GM18951 (cell line): ENCODE measurements around the gene SLC41A1.
"Not testable (repeated sequence)": the region's sequence is repeated elsewhere in the genome, so short reads cannot be mapped to it uniquely, and the experiment has no call there.

ENCODE experiments used
- POLR2A ChIP-seq: IDR thresholded peaks from 4 replicates; pipeline ENCODE4 v1.6.1; 2011; ENCODE audit warnings: mild to moderate bottlenecking; ENCODE audit not compliant: insufficient read length, insufficient read depth; ENCODE audit errors: extremely low read depth
- in situ Hi-C: fragments of 300-500 bp; cut with MboI; formaldehyde crosslinking; loops from one replicate; pipeline ENCODE4 v1.12.0; 2022; ENCODE audit warnings: low sequenced_read_pairs, mixed read lengths, inconsistent platforms; ENCODE audit not compliant: unreplicated experiment

SLC41A1 gene

DNA sequence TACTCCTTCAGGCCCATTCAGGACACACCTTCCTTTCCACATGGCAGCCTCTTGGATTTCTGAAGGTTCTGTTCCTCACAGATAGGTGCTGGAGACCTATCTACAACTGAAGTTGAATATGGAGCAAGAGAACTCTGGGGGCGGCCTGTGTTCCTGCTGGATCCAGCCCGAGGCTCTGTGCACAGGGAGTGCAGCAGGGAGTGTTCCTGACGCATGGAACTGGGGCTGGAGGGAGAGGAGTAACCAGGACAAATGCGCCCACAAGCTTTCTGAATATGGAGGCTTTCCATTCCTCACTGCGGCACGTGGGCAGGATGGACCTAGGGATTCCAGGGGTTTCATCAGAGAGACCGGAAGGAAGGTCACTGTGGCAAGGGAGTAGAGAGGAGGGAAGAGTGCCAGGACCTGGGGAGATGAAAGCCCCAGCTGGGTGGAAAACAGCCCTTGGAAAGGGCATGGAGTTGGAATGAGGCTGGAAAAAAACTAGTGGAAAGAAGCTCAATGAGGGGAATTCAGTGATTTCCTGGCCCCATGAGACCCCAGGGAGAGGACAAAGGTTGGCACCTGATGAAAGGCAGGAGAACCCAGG is 24.5 kb upstream of the SLC41A1 start:
- no peak for TF ChIP-seq POLR2A
- in situ Hi-C loops: no loop called here

DNA sequence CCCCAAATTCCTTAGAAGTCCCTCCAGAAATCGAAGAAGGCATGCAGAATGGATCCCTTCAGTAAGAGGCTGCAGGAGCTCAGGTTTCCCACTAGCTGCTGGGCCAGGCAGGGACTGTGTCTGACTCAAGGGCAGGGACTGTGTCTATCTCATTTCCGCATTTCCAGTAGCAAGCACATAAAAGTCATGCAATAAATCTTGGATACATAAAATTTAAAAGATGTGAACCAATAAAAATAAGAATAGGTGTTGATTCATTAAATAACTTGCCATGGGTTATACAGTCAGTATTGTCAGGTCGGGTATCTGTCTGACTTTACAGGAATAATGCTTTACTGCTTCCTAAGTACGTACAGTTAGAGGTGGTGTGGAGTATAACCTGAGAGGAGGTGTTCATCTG is 21.8 kb upstream of the SLC41A1 start:
- in situ Hi-C loops: no loop called here
- no peak for TF ChIP-seq POLR2A

DNA sequence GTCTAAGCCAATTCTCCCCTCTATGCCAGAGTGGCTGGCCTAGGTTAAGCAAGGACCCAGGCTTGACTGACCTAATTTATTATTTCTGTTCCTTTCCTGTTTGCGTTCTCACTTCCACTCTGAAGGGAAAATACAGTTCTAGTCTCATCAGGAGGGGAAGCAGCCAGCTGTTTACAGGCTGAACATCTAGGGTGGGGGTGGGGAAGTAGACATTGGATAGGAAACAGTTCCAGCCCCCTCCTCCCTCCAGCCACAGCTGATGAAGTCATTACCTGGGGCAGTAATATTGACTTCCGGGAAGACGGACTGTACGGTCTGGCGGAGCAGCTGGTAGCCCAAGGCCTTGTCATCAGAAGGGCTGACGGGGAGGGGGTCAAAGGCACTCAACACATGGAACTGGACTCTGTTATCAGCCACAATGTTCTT is 19.3 kb upstream of the SLC41A1 start:
- TF ChIP-seq POLR2A: no peak
- in situ Hi-C loops: no loop called here

DNA sequence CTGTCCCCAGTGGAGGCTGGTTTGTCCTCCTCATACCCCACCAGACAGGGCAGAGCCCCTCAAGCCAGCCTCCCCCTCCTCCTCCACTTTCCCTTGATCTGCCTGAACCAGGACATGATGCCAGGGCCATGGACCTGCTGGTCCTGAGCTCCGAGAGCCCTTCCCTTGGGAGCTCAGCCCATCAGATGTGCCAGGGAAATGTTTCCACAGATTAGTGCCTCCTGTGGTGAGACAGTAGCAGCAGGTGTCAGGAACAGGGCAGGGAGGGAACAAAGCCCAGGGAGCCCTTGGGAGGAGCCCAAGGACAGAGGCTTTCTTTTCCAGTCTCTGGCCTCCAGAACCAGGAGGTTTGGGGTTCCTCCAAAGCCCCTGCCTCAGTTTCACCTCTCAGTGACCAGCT is 14.6 kb upstream of the SLC41A1 start:
- TF ChIP-seq POLR2A: no peak
- in situ Hi-C loops: no loop called here

DNA sequence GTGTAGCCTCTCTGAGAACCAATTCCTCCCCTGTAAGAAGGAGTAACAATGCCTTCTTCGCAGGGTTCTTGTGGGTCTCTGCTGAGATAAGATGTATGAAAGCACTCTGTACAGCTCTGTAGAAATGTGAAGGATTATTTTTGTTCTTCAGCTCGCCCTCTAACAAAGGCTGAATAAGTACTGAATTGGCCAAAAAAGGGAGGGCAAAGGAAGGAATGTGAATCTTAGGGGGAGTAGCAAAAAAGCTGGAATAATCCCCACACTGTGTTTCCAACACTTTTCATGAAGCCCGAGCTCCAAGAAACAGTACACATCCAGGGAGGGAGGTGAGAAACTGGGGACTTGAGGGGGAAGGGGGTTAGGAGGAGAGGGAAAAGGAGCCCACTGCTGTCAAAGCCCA is 14.0 kb upstream of the SLC41A1 start:
- in situ Hi-C loops: no loop called here

DNA sequence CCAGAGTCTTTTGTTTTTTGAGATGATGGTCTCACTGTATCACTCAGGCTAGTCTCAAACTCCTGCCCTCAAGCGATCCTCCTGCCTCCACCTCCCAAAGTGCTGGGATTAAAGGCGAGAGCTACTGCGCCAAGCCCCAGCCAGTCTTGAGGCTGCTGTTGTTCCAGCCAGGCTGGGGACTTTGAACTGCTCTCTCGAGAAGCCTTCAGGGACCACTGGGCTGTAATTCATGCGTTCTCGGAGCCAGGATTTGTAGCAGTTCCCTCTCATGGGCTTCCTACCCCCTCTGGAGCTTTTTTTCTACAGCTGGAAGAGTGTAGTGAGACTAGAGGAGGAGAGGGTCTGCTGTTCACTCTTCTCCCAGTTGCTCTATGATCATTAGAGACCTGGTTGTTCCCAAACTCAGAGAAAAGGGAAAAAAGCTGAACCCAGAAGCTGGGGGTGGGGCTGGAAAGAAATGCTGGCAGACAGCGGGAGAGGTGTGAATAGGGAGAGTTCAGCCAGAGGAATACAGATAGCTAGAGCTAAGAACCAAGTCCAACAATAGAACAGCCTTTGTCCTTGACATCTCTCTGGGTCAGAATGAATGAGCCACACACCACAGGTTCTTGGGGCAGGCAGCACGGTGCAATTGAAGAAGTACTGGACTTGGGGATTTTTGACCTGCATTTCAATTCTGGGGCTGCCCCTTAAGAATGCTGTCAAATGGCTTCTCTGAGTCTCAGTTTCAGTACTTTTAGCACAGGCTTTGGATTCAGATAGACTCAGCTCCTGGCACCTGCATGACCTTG is 13.2 kb upstream of the SLC41A1 start:
- in situ Hi-C loops: no loop called here
- no peak for TF ChIP-seq POLR2A

More for the DNA sequence above, 14.0 kb upstream of the SLC41A1 start:
- no peak for TF ChIP-seq POLR2A

DNA sequence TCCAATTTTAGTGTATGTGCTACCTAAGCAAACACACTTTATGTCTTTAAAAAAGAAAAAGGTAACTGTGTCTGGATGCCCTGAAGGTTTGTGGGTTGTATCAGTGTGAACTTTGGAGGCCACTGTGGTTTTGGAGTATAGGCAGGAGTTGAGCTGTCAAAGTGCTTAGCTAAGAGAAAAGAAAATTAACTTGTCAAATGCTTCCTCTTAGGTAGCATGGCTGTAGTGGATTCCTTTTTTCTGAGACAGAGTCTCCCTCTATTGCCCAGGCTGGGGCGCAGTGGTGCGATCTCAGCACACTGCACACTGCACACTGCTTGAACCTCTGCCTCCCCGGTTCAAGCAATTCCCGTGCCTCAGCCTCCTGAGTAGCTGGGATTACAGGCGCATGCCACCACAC is 11.2 kb upstream of the SLC41A1 start:
- in situ Hi-C loops: no loop called here
- TF ChIP-seq POLR2A: no peak

DNA sequence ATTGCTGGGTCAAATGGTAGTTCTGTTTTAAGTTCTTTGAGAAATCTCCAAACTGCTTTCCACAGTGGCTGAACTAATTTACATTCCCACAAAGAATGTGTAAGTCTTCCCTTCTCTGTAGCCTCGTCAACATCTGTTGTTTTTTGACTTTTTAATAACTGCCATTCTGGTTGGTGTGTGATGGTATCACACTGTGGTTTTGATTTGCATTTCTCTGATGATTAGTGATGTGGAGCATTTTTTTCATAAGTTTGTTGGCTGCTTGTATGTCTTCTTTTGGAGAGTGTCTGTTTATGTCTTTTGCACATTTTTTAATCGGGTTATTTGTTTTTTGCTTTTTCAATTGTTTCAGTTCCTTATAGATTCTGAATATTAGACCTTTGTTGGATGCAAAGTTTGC is 10.3 kb upstream of the SLC41A1 start:
- in situ Hi-C loops: not testable (repeated sequence)

DNA sequence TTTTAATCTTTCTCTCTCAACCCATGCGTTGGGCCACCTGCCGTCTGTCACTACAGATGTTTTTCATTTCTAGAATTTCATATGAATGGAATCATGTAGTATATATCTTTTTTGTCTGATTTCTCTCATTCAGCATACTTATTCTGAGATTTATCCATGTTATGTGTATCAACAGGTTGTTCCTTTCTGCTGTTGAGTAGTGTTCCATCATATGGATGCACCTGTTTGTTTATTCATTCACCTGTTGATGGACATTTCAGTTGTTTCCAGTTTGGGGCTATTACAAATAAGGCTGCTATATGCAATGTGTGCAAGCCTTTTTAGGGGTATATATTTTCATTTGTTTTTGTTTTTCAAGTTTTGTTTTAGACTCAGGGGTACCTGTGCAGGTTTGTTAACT is 9.4 kb upstream of the SLC41A1 start:
- in situ Hi-C loops: no loop called here
- no peak for TF ChIP-seq POLR2A

DNA sequence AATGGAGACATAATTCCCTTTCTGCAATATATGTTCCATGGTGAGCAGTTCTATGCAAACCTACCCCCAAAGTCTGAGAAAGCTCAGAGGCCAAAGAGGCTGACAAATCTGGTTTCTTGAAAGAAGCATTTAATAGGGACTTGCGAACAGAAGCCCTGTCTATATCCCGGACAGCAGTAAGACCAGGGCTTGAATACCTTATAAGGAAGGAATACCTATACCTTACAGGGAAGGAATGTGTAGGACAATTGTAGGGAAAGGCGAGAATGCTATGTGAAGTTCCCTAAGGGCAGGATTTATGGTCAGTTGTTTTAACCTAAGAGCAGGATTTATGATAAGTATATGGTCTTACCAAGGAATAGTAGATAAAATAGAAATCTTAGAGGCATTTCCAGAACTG is 5.0 kb upstream of the SLC41A1 start:
- in situ Hi-C loops: no loop called here
- no peak for TF ChIP-seq POLR2A

DNA sequence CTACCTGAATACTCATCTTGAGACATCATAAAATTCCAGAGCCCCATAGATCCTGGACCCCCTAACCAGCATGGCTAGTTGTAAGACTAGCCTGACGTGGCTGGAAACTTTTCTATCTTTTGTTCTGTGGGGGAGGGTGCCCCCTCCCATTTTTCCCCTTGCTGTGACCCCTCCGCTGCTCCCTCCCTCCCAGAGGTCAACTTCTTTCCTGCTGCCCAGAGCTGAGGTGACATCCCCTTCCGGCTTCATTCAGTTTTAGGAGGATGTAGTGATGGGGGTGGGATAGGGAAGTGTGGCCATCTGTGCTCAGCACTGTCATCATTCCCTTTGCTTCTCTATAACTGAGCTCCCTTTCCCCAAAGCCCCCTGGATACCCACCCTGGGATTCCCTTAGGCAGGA is 4.4 kb upstream of the SLC41A1 start:
- no peak for TF ChIP-seq POLR2A
- in situ Hi-C loops: no loop called here

DNA sequence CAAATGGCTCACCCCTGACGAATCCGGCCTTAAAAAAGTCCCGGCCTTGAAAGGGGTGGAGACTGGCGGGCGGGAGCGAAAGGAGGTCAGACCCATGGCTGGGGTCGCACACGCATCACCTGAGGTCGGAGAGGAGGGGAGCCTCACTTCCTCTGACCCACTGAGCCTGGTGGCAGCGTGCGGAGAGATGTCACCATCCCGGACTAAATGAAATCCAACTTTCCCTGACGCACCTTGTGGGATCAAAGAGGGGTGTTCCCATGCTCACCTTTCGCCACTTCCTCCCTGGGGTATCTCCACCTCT is 709 bp upstream of the SLC41A1 start:
- in situ Hi-C loops: no loop called here
- TF ChIP-seq POLR2A: no peak

DNA sequence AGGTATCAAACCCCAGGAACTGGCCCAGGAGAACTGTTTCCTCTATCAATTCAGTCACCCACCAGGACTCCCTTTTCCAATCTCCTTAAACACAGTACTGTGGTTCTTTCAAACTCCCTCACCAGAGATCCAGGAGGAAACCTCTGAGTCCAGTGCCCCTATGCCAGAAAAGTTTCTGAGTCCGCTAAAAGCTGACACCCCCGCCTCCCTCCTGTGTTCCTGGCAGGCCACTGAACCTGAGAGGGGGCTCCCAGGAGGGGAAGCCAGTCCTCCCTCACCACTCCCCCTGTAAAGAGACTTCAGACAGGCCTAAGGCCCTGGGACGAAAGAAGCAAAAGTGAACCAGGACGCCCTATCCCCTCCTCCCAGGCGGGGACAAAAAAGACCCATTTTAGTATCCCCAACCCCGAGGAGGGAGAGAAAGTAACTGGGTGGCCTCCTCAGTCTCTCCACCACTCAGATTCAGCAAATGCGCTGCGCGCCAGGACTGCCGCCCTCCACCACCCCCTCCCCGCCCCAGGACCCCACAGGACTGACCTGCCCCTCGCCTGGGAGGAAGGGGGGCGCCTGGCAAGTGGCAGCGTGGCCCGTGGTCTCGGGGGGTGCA is 624 bp downstream of the SLC41A1 start:
- no peak for TF ChIP-seq POLR2A
- in situ Hi-C loops: no loop called here

DNA sequence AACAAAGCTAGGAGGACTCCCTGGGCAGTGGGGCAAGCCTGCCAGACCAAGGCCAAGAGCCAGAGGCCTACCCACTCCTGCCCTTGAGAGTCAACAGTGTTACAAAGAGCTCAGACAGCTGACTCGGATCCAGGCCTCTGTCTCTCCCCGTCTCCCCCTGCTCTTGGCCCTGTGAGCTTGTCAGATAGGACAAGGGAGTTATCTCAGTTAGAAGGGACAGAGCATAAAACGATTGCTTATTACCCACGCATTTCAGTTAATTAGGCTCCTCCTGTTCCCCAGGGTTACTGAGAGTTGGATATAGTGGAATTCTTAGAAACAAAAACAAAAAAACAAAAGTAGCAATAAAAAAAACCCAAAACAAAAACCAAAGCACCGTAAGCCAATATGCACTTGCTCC is 1.3 kb downstream of the SLC41A1 start:
- in situ Hi-C loops: no loop called here
- TF ChIP-seq POLR2A: no peak
